HCT116 (cell line): ENCODE data around the gene TMEM40.

Source experiments
- CEBPB ChIP-seq: IDR thresholded peaks from 2 replicates; pipeline ENCODE4 v1.6.1; 2012; ENCODE audit warnings: low read depth
- EGR1 ChIP-seq: IDR thresholded peaks from 2 replicates; pipeline ENCODE4 v1.6.1; 2012; ENCODE audit warnings: low read depth
- EZH2 ChIP-seq: fragments of 200-600 bp; sonication (generic); IDR thresholded peaks from 2 replicates; pipeline ENCODE4 v1.6.1; 2017; ENCODE audit warnings: antibody characterized with exemption, mixed run types
- FOSL1 ChIP-seq: IDR thresholded peaks from 2 replicates; pipeline ENCODE4 v1.6.1; 2012; ENCODE audit warnings: low read depth
- POLR2A ChIP-seq: IDR thresholded peaks from 2 replicates; pipeline ENCODE4 v1.7.0; 2011; ENCODE audit warnings: borderline replicate concordance; ENCODE audit not compliant: insufficient read depth, insufficient read length; ENCODE audit errors: extremely low read depth
- RAD21 ChIP-seq: IDR thresholded peaks from 2 replicates; pipeline ENCODE4 v1.6.1; 2012; ENCODE audit warnings: low read depth, mild to moderate bottlenecking
- ZNF274 ChIP-seq: fragments of 200-500 bp; sonication (Bioruptor generic); IDR thresholded peaks from 2 replicates; pipeline ENCODE4 v1.6.1; 2014; ENCODE audit warnings: mild to moderate bottlenecking, low read depth, low read length, inconsistent platforms
- TF ChIP-seq, protein P1 (sequence below), 3 experiments: fragments of 200-600 bp in 1 of 3; sonication (generic) in 1 of 3; IDR thresholded peaks in 2 of 3; conservative IDR thresholded peaks in 1 of 3; 2 replicates each; pipeline ENCODE4 v1.5.1; 2012 to 2017; ENCODE audit warnings: low read depth in 2 of 3, low read length in 2 of 3, antibody characterized with exemption in 1 of 3, borderline replicate concordance in 1 of 3, control low read depth in 1 of 3, mild to moderate bottlenecking in 1 of 3, mixed read lengths in 1 of 3, mixed run types in 1 of 3, moderate library complexity in 1 of 3; ENCODE audit not compliant: insufficient read depth in 1 of 3

DNA sequence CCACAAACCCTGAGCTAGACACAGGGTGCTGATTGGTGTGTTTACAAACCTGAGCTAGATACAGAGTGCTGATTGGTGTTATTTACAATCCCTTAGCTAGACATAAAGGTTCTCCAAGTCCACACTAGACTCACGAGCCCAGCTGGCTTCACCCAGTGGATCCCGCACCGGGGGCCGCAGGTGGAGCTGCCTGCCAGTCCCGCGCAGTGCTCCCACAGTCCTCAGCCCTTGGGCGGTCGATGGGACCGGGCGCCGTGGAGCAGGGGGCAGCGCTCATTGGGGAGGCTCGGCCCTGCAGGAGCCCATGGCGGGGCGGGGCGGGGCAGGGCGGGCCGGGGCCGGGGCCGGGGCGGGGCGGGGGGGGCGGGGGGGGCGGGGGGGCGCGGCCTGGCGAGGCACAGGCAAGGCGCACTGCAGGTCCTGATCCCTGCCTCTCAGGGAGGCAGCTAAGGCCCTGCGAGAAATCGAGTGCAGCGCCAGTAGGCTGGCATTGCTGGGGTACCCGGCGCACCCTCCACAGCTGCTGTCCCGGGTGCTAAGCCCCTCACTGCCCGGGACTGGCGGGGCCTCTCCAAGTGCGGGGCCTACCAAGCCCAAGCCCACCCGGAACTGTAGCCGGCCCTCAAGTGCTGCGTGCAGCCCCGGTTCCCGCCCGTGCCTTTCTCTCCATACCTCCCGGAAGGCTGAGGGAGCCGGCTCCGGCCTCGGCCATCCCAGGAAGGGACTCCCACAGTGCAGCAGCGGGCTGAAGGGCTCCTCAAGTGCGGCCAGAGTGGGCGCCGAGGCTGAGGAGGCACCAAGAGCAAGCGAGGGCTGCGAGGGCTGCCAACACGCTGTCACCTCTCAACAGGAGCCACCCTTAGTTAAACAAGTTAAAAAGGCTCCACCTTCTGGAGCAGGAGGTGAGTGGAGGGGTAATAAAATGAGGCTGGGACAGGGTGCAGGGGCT lies 9.8 kb upstream of the TMEM40 start:
- TF ChIP-seq, protein P1, sequence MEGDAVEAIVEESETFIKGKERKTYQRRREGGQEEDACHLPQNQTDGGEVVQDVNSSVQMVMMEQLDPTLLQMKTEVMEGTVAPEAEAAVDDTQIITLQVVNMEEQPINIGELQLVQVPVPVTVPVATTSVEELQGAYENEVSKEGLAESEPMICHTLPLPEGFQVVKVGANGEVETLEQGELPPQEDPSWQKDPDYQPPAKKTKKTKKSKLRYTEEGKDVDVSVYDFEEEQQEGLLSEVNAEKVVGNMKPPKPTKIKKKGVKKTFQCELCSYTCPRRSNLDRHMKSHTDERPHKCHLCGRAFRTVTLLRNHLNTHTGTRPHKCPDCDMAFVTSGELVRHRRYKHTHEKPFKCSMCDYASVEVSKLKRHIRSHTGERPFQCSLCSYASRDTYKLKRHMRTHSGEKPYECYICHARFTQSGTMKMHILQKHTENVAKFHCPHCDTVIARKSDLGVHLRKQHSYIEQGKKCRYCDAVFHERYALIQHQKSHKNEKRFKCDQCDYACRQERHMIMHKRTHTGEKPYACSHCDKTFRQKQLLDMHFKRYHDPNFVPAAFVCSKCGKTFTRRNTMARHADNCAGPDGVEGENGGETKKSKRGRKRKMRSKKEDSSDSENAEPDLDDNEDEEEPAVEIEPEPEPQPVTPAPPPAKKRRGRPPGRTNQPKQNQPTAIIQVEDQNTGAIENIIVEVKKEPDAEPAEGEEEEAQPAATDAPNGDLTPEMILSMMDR (IDR thresholded peaks at IDR 0.05 in 2 of 3, conservative IDR thresholded peaks at IDR 0.05 in 1 of 3; ENCODE audit: borderline replicate concordance in 1 of 3, insufficient read depth in 1 of 3, low read depth in 2 of 3, low read length in 2 of 3), result no peak
- TF ChIP-seq RAD21 (peak; percentile 36), FOSL1 (no peak), CEBPB (no peak), POLR2A (no peak), EGR1 (no peak), ZNF274 (no peak), EZH2 (no peak)
